MM.1S (cell line): ENCODE measurements around the gene BACH2.

Experiments
- DNase-seq: peaks from one replicate; pipeline ENCODE4 v3.0.0-alpha.2; 2015
- H2AFZ ChIP-seq: fragments of 300-600 bp; sonication (generic); 2 replicates; pipeline ENCODE4 v1.6.0; 2016; ENCODE audit warnings: antibody characterized with exemption, low read length
- H3F3A ChIP-seq: fragments of 300-600 bp; sonication (generic); 2 replicates; pipeline ENCODE4 v1.6.1; 2016; ENCODE audit warnings: mild to moderate bottlenecking, antibody characterized with exemption, low read length, moderate library complexity, mixed read lengths; ENCODE audit not compliant: insufficient read depth
- H3K27ac ChIP-seq: fragments of 300-600 bp; sonication (generic); 2 replicates; pipeline ENCODE4 v1.5.1; 2016; ENCODE audit warnings: mild to moderate bottlenecking, low read length
- H3K27me3 ChIP-seq: fragments of 300-600 bp; sonication (generic); replicated peaks from 2 replicates; pipeline ENCODE4 v1.6.0; 2016; ENCODE audit warnings: low read length; ENCODE audit not compliant: insufficient read depth
- H3K36me3 ChIP-seq: fragments of 300-600 bp; sonication (generic); replicated peaks from 2 replicates; pipeline ENCODE4 v1.6.1; 2016; ENCODE audit warnings: mild to moderate bottlenecking, low read length, mixed read lengths; ENCODE audit not compliant: insufficient read depth
- H3K4me1 ChIP-seq: fragments of 300-600 bp; sonication (generic); 2 replicates; pipeline ENCODE4 v1.6.1; 2016; ENCODE audit warnings: low read length, mixed read lengths
- H3K4me2 ChIP-seq: fragments of 300-600 bp; sonication (generic); 2 replicates; pipeline ENCODE4 v1.6.0; 2016; ENCODE audit warnings: low read depth, low read length
- H3K4me3 ChIP-seq: fragments of 300-600 bp; sonication (generic); 2 replicates; pipeline ENCODE4 v1.5.1; 2016; ENCODE audit warnings: low read length, mixed read lengths
- H3K79me2 ChIP-seq: fragments of 300-600 bp; sonication (generic); 2 replicates; pipeline ENCODE4 v1.6.1; 2016; ENCODE audit warnings: mixed run types, low read length, mixed read lengths
- H3K9ac ChIP-seq: fragments of 300-600 bp; sonication (generic); 2 replicates; pipeline ENCODE4 v1.6.1; 2016; ENCODE audit warnings: low read length, mixed read lengths
- H3K9me2 ChIP-seq: fragments of 300-600 bp; sonication (generic); replicated peaks from 2 replicates; pipeline ENCODE4 v1.6.1; 2016; ENCODE audit warnings: mild to moderate bottlenecking, low read length, mixed read lengths; ENCODE audit not compliant: insufficient read depth
- H3K9me3 ChIP-seq: fragments of 300-600 bp; sonication (generic); replicated peaks from 2 replicates; pipeline ENCODE4 v1.6.1; 2016; ENCODE audit warnings: mild to moderate bottlenecking, low read length, mixed read lengths; ENCODE audit not compliant: insufficient read depth
- H4K20me1 ChIP-seq: fragments of 300-600 bp; sonication (generic); 2 replicates; pipeline ENCODE4 v1.6.1; 2016; ENCODE audit warnings: mild to moderate bottlenecking, low read length, moderate library complexity, mixed read lengths; ENCODE audit not compliant: insufficient read depth
- EZH2 ChIP-seq: fragments of 300-600 bp; sonication (generic); optimal IDR thresholded peaks from 2 replicates; pipeline ENCODE3; 2017; ENCODE audit warnings: low read depth, mild to moderate bottlenecking, antibody characterized with exemption, low read length, mixed read lengths
- EZH2phosphoT487 ChIP-seq: fragments of 300-600 bp; sonication (generic); IDR thresholded peaks from 2 replicates; pipeline ENCODE4 v1.6.1; 2018; ENCODE audit warnings: antibody characterized with exemption, low read length
- TF ChIP-seq, protein P1 (sequence below): fragments of 300-600 bp; sonication (generic); IDR thresholded peaks from 2 replicates; pipeline ENCODE4 v1.5.1; 2016; ENCODE audit warnings: antibody characterized with exemption, low read length, mixed read lengths

The BACH2 gene

DNA sequence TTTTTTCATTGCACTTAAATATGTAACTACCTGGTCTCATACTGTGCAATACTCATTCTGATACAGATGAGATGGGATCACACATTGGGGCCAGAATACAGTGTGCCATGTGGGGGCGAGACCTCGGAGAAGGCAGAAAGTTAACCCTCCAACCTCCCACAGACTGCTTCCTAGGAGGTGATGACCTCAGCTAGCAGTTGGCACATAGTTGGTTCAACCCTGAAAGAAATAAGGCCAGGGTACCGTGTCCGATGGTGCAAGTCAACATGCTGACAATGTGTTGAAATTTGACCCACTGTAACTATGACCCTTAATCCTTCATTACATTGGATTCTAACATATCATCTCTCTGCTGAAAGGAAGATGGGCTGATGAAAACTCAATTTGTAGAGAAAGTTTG, 340.5 kb downstream of the BACH2 start:
- Histone ChIP-seq H3K79me2 (no peaks in the 10 kb centered on the region), H3F3A (peaks cover 11% of the 10 kb centered on the region), H3K4me2 (no peak overlapping the region; the same call in 1 of the 2 replicates), H3K27me3 (no peaks in the 10 kb centered on the region), H3K27ac (no peak overlapping the region; the same call in 1 of the 2 replicates), H3K9me2 (no peaks in the 10 kb centered on the region), H3K4me1 (peaks cover 42% of the 10 kb centered on the region), H3K9ac (no peak overlapping the region), H2AFZ (no peak overlapping the region), H3K4me3 (no peak overlapping the region), H4K20me1 (no peaks in the 10 kb centered on the region), H3K36me3 (no peaks in the 10 kb centered on the region), H3K9me3 (no peaks in the 10 kb centered on the region)
- TF ChIP-seq EZH2 (no peak), EZH2phosphoT487 (no peak)
- TF ChIP-seq, protein P1, sequence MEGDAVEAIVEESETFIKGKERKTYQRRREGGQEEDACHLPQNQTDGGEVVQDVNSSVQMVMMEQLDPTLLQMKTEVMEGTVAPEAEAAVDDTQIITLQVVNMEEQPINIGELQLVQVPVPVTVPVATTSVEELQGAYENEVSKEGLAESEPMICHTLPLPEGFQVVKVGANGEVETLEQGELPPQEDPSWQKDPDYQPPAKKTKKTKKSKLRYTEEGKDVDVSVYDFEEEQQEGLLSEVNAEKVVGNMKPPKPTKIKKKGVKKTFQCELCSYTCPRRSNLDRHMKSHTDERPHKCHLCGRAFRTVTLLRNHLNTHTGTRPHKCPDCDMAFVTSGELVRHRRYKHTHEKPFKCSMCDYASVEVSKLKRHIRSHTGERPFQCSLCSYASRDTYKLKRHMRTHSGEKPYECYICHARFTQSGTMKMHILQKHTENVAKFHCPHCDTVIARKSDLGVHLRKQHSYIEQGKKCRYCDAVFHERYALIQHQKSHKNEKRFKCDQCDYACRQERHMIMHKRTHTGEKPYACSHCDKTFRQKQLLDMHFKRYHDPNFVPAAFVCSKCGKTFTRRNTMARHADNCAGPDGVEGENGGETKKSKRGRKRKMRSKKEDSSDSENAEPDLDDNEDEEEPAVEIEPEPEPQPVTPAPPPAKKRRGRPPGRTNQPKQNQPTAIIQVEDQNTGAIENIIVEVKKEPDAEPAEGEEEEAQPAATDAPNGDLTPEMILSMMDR, result no peak
- DNase-seq, result no peak

DNA sequence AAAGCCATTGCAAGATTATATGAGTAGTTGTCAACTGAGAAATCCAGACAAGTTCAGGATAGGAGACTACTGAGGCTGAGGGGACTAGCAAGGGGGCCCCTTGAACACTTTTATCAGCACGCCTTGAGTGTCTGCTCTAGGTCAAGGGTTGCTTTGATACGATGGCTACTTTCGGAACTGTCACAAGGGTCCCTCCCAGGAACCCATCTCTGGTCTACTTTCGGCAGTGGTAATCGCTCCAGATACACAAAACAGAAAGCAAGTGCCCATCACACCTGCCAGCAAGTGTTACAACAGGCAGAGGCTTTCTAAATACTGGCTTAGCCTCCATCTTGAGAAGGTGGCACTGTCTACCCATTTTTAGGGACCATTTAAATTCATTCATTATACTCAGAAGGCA, 341.3 kb downstream of the BACH2 start:
- Histone ChIP-seq H3K79me2 (no peaks in the 10 kb centered on the region), H3K36me3 (no peaks in the 10 kb centered on the region)

DNA sequence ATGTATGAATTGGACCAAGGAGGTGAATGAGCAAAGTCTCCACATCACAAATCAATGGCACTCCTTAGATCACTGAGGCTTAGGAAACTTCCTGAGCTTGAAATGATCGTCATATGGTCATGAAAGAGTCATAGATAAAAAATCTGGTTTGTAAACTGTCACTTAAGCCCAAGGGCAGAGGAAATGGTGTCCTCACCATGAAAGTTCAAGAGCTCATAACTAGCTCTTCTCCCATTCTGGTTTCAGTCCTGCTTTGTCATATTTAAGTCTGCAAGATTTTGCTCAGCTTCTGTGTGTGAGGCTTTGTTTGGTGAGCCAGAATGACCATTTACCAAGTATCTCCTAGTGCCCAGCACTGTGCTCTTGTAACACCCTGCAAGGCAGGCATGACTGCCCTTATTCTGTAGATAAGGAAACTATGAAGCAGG, 341.9 kb downstream of the BACH2 start:
- H3K36me3 ChIP-seq, result no peaks in the 10 kb centered on the region
- H3K79me2 ChIP-seq, result no peaks in the 10 kb centered on the region

More for the DNA sequence above, 341.3 kb downstream of the BACH2 start:
- Histone ChIP-seq H3K4me3 (peak overlapping the region; percentile 5; the same call in 1 of the 2 replicates), H4K20me1 (no peaks in the 10 kb centered on the region), H3K27ac (peak overlapping the region; percentile 77), H3K4me2 (peak overlapping the region; percentile 71), H3K9me2 (no peaks in the 10 kb centered on the region), H3K4me1 (peaks cover 42% of the 10 kb centered on the region), H3K27me3 (no peaks in the 10 kb centered on the region), H2AFZ (no peak overlapping the region), H3F3A (peaks cover 11% of the 10 kb centered on the region), H3K9ac (peak overlapping the region; percentile 32; the same call in 1 of the 2 replicates), H3K9me3 (no peaks in the 10 kb centered on the region)
- TF ChIP-seq, protein P1, result peak; percentile 24; the same call in 1 of the 2 replicates
- no peak for TF ChIP-seq EZH2phosphoT487
- DNase-seq, result peak; percentile 63

More for the DNA sequence above, 341.9 kb downstream of the BACH2 start:
- no peak for TF ChIP-seq EZH2phosphoT487
- TF ChIP-seq, protein P1, result no peak
- no peak for TF ChIP-seq EZH2
- Histone ChIP-seq H4K20me1 (no peaks in the 10 kb centered on the region), H3K4me3 (peak overlapping the region; percentile 5; the same call in 1 of the 2 replicates), H3K9me2 (no peaks in the 10 kb centered on the region), H3K27me3 (no peaks in the 10 kb centered on the region), H3F3A (peaks cover 11% of the 10 kb centered on the region), H2AFZ (no peak overlapping the region), H3K9ac (peak overlapping the region; percentile 32), H3K27ac (peak overlapping the region; percentile 77), H3K9me3 (no peaks in the 10 kb centered on the region), H3K4me1 (peaks cover 42% of the 10 kb centered on the region), H3K4me2 (peak overlapping the region; percentile 71)
- peak; percentile 72 for DNase-seq
